Body of pancreas (tissue), 4 donors: ENCODE measurements around the gene TBATA. TPM values are rescaled to one million over a fixed set of nuclear protein-coding genes. Genes with fewer than 3 reads are reported as not detected.

ENCODE experiments used
- ATAC-seq: fragments of 150-250 bp; one replicate; pipeline ENCODE4 v1.9.1; 2016
- DNase-seq, 4 donors: peaks; one replicate each; pipeline ENCODE4 v3.0.0-alpha.2; 2019
- H3K27ac ChIP-seq, 4 donors: fragments of 200-600 bp; sonication (generic); 1 replicate in 3 of 4; 2 replicates in 1 of 4; pipeline versions ENCODE4 v1.5.1 to v1.6.1; 2016 to 2019; ENCODE audit warnings: mild to moderate bottlenecking in 1 of 4, mixed read lengths in 1 of 4, moderate library complexity in 1 of 4
- H3K27me3 ChIP-seq, 2 donors: fragments of 200-600 bp; sonication (generic); one replicate each; pipeline ENCODE4 v1.6.0; 2016; ENCODE audit warnings: mild to moderate bottlenecking in 1 of 2
- H3K36me3 ChIP-seq, 2 donors: fragments of 200-600 bp; sonication (generic); replicated peaks in 1 of 2; 2 replicates each; pipeline ENCODE4 v1.5.1; 2016; ENCODE audit warnings: low read depth in 2 of 2; ENCODE audit not compliant: insufficient read depth in 1 of 2
- H3K4me1 ChIP-seq: fragments of 200-600 bp; sonication (generic); one replicate; pipeline ENCODE4 v1.6.0; 2016
- H3K4me3 ChIP-seq, 2 donors: fragments of 200-600 bp; sonication (generic); 1 replicate in 1 of 2; 2 replicates in 1 of 2; pipeline ENCODE4 v1.5.1; 2016 to 2019
- H3K9me3 ChIP-seq, 3 donors: fragments of 200-600 bp; sonication (generic); 1 replicate in 2 of 3; 2 replicates in 1 of 3; pipeline ENCODE4 v1.5.1; 2016
- POLR2A ChIP-seq, 3 donors: fragments of 450-650 bp; IDR thresholded peaks; one replicate each; pipeline ENCODE4 v1.6.1; 2016; ENCODE audit warnings: antibody characterized with exemption in 3 of 3, mild to moderate bottlenecking in 2 of 3
- WGBS, 2 donors: methylation state at CpG; one replicate each; pipeline ENCODE4 v1.1.5; 2017; 5-methylcytosine and 5-hydroxymethylcytosine counted together
- intact Hi-C: fragments of 100-400 bp; cut with DNase I; formaldehyde crosslinking; loops from one replicate; pipeline ENCODE4 v1.15.1; 2023
- total RNA-seq, 2 donors: library from RNA; depleted of rRNA; stranded (reverse); fragments of >200 nt; gene quantifications; one replicate each; pipeline ENCODE4 v1.1.0, GENCODE V29; 2016
- TF ChIP-seq, protein P1 (sequence below), 7 experiments: fragments of 450-650 bp in 4 of 7; fragments of 200-600 bp in 3 of 7; sonication (generic) in 3 of 7; IDR thresholded peaks; one replicate each; pipeline ENCODE4 v1.5.1; 2016 to 2019; ENCODE audit warnings: antibody characterized with exemption in 7 of 7

Gene TBATA
- total RNA-seq, 2 donors from 2014 or later, result not detected

DNA sequence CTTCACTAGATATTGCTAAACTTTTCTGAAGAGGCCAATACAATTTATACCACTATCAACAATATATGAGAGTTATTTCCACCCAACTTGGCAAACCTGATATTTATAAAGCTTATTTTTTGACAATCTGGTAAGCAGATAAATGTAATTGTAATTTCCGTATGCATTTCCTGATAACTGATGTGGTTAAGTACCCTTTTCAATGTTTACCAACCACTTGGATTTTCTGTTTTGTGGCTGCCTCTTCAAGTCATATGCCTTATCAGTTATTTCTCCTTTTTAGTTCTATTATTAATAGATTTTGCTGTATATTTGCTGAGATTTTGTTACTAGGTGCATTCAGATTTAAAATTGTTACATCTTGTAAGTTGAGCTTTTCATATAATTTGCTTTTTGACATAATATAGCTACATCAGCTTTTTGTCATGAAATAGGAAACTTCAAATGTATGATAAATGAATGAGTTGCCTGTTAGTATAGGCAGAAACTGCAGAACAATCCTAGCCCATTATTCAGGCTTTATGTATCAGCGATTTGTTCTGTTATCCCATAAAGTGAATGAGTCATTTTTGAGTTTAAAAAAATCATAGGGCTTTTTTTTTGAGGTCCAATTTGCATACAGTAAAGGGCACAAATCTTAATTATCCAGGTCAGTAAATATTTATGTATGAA lies 42.0 kb upstream of the TBATA start:
- DNase-seq, result no peak
- no peak for TF ChIP-seq POLR2A (IDR thresholded peaks at IDR 0.05)
- TF ChIP-seq, protein P1, sequence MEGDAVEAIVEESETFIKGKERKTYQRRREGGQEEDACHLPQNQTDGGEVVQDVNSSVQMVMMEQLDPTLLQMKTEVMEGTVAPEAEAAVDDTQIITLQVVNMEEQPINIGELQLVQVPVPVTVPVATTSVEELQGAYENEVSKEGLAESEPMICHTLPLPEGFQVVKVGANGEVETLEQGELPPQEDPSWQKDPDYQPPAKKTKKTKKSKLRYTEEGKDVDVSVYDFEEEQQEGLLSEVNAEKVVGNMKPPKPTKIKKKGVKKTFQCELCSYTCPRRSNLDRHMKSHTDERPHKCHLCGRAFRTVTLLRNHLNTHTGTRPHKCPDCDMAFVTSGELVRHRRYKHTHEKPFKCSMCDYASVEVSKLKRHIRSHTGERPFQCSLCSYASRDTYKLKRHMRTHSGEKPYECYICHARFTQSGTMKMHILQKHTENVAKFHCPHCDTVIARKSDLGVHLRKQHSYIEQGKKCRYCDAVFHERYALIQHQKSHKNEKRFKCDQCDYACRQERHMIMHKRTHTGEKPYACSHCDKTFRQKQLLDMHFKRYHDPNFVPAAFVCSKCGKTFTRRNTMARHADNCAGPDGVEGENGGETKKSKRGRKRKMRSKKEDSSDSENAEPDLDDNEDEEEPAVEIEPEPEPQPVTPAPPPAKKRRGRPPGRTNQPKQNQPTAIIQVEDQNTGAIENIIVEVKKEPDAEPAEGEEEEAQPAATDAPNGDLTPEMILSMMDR (IDR thresholded peaks at IDR 0.05), result no peak
- peaks cover 0 to 1% of the 10 kb centered on the region in 2 donors for H3K36me3 ChIP-seq
- H3K27me3 ChIP-seq, result no peaks in the 10 kb centered on the region
- no peak overlapping the region for H3K27ac ChIP-seq
- H3K9me3 ChIP-seq, result no peaks in the 10 kb centered on the region
- intact Hi-C loops, result no loop called here
- H3K4me3 ChIP-seq, result no peak overlapping the region
- H3K4me1 ChIP-seq, result peaks cover 7% of the 10 kb centered on the region
- 56% methylated on average over 2 of the region's 2 CpGs for WGBS, 2 donors
- ATAC-seq, result no peak

DNA sequence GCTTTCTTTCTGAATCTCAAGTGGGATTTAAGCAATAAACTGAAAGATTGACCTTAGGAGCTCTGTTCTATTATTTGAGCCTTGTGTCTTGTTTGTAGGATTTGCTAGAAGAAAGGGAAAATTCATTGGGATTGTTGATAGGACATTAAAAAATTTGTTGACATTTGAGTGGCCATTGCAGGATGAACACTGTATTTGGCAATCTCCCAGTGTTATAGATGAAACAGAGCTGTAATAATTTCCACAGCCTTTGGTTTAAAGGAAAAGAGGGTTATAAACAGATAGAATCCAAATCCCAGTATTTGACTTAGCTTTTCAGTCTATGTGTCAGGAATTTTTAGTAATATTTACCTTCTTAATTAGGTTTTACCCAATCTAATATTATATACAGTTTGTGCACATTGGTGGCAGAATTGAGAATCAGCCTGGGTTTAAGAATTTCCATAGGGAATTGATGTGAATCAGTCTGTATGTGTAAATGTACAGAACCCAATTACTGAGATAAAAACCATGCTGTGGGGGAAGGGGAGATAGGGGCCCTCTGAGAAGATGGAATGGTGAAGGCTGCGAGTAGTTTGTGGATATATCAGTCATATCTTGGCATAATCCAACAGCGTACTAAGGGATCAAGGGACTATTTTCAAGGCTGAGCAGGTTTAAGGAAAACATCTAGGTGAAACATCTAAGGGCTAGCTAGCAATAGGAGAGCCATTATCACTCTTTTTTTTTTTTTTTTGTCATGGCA lies 37.1 kb upstream of the TBATA start:
- no peaks in the 10 kb centered on the region for H3K4me1 ChIP-seq
- no peak overlapping the region for H3K4me3 ChIP-seq
- DNase-seq (no peak), ATAC-seq (no peak)
- no peaks in the 10 kb centered on the region for H3K27me3 ChIP-seq
- 55 to 61% methylated on average over 2 of the region's 2 CpGs for WGBS, 2 donors
- TF ChIP-seq, protein P1 (IDR thresholded peaks at IDR 0.05), result no peak
- TF ChIP-seq POLR2A (IDR thresholded peaks at IDR 0.05), result no peak
- H3K27ac ChIP-seq, result no peak overlapping the region
- peaks cover 0 to 7% of the 10 kb centered on the region in 2 donors for H3K36me3 ChIP-seq
- no peaks in the 10 kb centered on the region for H3K9me3 ChIP-seq
- intact Hi-C loops, result no loop called here

DNA sequence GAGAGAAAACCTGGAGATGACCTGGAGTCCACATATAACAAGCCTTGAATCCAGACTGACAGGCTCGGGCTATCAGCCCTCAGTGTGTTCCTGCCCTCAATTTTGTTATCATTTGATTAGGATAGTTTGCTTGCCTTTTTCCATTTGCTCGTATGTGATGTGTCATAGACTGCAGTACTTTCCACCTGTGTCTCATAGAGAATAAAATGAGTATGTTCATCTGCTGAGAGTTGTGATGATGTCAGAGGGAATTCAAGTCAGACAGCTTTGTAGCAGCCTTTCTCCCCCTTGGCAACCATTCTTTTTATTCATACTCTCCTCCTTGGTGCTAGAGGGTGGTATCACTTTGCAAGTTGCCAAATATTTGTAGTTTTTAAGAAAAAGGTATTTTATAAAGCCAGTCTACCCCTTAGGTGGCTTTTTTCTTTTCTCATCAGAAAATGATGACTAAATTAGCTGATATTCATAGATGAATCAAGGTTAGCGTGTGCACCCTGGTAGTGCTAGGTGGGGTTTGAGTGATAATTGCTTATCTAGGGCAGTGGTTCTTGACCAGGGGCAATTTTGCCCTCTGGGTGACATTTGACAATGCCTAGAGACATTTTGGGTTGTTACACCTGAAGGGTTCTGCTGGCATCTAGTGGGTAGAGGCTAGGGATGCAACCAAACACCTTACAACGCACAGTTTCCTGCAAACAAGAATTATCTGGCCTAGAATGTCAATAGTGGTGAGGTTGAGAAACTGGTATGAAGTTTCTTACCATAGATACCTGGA lies 36.0 kb upstream of the TBATA start:
- H3K9me3 ChIP-seq, result no peaks in the 10 kb centered on the region
- H3K4me1 ChIP-seq, result peaks cover 7% of the 10 kb centered on the region
- intact Hi-C loops, result no loop called here
- peaks cover 0 to 6% of the 10 kb centered on the region in 2 donors for H3K36me3 ChIP-seq
- H3K27ac ChIP-seq, result no peak overlapping the region
- ATAC-seq (no peak), DNase-seq (no peak)
- 56 to 63% methylated on average over 4 of the region's 4 CpGs for WGBS, 2 donors
- no peaks in the 10 kb centered on the region for H3K27me3 ChIP-seq
- TF ChIP-seq POLR2A (IDR thresholded peaks at IDR 0.05), result no peak
- TF ChIP-seq, protein P1 (IDR thresholded peaks at IDR 0.05), result peak in 1 of 7 experiments; percentile 5
- no peak overlapping the region for H3K4me3 ChIP-seq

DNA sequence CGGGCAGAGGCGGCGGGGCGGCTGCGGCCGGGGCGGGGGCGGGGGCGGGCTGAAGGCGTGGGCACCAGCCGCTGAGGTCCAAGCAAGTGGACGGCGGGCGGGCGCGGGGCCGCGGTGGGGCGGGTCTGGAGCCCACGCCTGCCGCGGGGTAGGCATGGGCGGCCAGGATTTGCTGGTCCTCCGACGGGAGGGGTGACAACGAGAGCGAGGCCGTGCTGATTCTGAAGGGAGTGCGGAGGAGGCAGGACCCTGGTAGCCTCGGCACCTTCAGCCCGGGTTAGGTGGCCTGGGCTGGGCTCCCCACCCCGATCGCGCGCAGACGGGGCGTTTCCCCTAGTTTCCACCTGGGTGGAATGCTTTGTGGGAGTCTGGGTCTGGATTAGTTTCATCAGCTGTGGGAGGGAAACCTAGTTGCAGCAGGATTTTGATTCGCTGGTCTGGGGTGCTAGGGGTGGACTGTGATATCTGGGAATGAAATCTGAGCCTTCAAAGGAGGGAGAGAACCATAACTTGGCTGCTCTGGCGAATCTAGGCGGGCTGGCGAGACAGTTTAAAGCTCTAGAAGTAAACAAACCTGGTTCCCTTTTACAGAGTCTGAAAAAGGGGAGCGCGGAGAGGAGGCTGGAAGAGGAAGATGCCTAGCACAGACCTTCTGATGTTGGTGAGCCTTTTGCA lies 31.2 kb upstream of the TBATA start:
- Histone ChIP-seq H3K27ac (peak overlapping the region; percentile 91 to 97 (median 94)), H3K4me3 (peak overlapping the region; percentile 42 to 52), H3K4me1 (peaks cover 12% of the 10 kb centered on the region), H3K27me3 (no peaks in the 10 kb centered on the region), H3K36me3 (peaks cover 0 to 5% of the 10 kb centered on the region in 2 donors), H3K9me3 (no peaks in the 10 kb centered on the region)
- TF ChIP-seq POLR2A (IDR thresholded peaks at IDR 0.05), result peak; percentile 68 to 94 (median 89)
- TF ChIP-seq, protein P1 (IDR thresholded peaks at IDR 0.05), result peak in 1 of 7 experiments; percentile 10
- DNase-seq (peak; percentile 70 to 83 (median 80)), ATAC-seq (peak; percentile 83)
- intact Hi-C loops, result loop anchor here (5.0 kb wide), 1 partner anchor 61 kb away; no protein-coding TSS in a partner anchor
- WGBS, 2 donors, result 0% methylated on average over 7 to 32 of the region's 43 CpGs
